Kidney (tissue), 14 donors: ENCODE measurements around the gene ENTPD8. TPM values are rescaled to one million over a fixed set of nuclear protein-coding genes. Genes with fewer than 3 reads are reported as not detected.

Experiments used
- DNase-seq, 5 donors: peaks; one replicate each; pipeline ENCODE4 v3.0.0-alpha.2; 2013 to 2020
- FAIRE-seq: peaks from 2 replicates; lab custom pipeline; 2012; peaks lifted over from hg19 to GRCh38; lab: Jason Lieb, UNC
- H3K27ac ChIP-seq, 2 donors: one replicate each; pipeline ENCODE4 v1.7.0; 2013; ENCODE audit warnings: low read depth in 2 of 2, low read length in 2 of 2, inconsistent platforms in 1 of 2
- H3K27me3 ChIP-seq: one replicate; pipeline ENCODE4 v1.7.1; 2013; ENCODE audit warnings: low read length, inconsistent platforms; ENCODE audit not compliant: control insufficient read depth, insufficient read depth
- H3K36me3 ChIP-seq, 3 donors: one replicate each; pipeline versions ENCODE4 v1.7.0 to v1.7.1; 2013; ENCODE audit warnings: low read length in 3 of 3, control low read depth in 1 of 3, inconsistent platforms in 1 of 3; ENCODE audit not compliant: insufficient read depth in 3 of 3, control insufficient read depth in 2 of 3
- H3K4me1 ChIP-seq, 3 donors: one replicate each; pipeline versions ENCODE4 v1.7.0 to v1.7.1; 2013; ENCODE audit warnings: low read length in 3 of 3, inconsistent platforms in 1 of 3, low read depth in 1 of 3; ENCODE audit not compliant: control insufficient read depth in 2 of 3, insufficient read depth in 2 of 3
- H3K4me3 ChIP-seq, 3 donors: one replicate each; pipeline versions ENCODE4 v1.7.0 to v1.8.1; 2013; ENCODE audit warnings: low read length in 3 of 3, control low read depth in 1 of 3, inconsistent platforms in 1 of 3
- H3K9ac ChIP-seq, 3 donors: one replicate each; pipeline versions ENCODE4 v1.7.0 to v1.7.1; 2013; ENCODE audit warnings: low read length in 3 of 3, control low read depth in 1 of 3, inconsistent platforms in 1 of 3
- H3K9me3 ChIP-seq, 3 donors: one replicate each; pipeline versions ENCODE4 v1.7.0 to v1.7.1; 2013; ENCODE audit warnings: low read length in 3 of 3, control low read depth in 1 of 3, inconsistent platforms in 1 of 3; ENCODE audit not compliant: control insufficient read depth in 2 of 3, insufficient read depth in 1 of 3
- CTCF ChIP-seq: IDR thresholded peaks from 3 replicates; pipeline ENCODE4 v1.5.1; 2012; ENCODE audit warnings: mild to moderate bottlenecking, moderate library complexity, borderline replicate concordance; ENCODE audit not compliant: insufficient read depth; ENCODE audit errors: extremely low read depth
- intact Hi-C: fragments of 100-400 bp; cut with DNase I; formaldehyde crosslinking; loops from one replicate; pipeline ENCODE4 v1.11.1; 2022
- polyA plus RNA-seq: library from polyadenylated mRNA; stranded (reverse); fragments of 350-450 nt; fragmentation: Illumina TruSeq; extraction: RNeasy Lipid Tissue Mini Kit (QIAGEN cat#74804); gene quantifications from one replicate; pipeline ENCODE4 v1.2.3, GENCODE V29; 2014; ENCODE audit warnings: low read depth, low replicate concordance; ENCODE audit not compliant: insufficient read depth
- total RNA-seq: library from RNA; stranded (reverse); fragmentation: NEBNext Ultra II Directional; extraction: Animal tissue kit (Norgen Biotek cat#: 25700); gene quantifications from one replicate; pipeline ENCODE4 v1.2.1, GENCODE V29; 2021
- donor health status: control.
- donor health status: control.
- donor health status: control.
- donor health status: control.
- donor health status: control.
- donor health status: DM: yes; HTN: yes; CAD: no.
- donor health status: Normal renal cell carcinoma (clear cell type).

ENTPD8 gene
- total and polyA plus RNA-seq, 2 donors from 2014 or later, result 5.0 to 5.2 TPM

- Histone ChIP-seq H3K27ac (no peak overlapping the region), H3K4me1 (peaks cover 0 to 7% (median 0%) of the 10 kb centered on the region in 3 donors), H3K27me3 (no peaks in the 10 kb centered on the region), H3K9me3 (no peaks in the 10 kb centered on the region), H3K9ac (no peak overlapping the region), H3K36me3 (no peaks in the 10 kb centered on the region), H3K4me3 (no peak overlapping the region)
- no peak for TF ChIP-seq CTCF
- FAIRE-seq (no peak), DNase-seq (peak in 1 of 5 donors; percentile 66)
- intact Hi-C loops, result no loop called here
Observed at GRCh38 chr9:137439158-137439714, 1.9 kb downstream of the ENTPD8 start.

- peak in 1 of 5 donors; percentile 75 for DNase-seq
- Histone ChIP-seq H3K9ac (no peak overlapping the region), H3K36me3 (no peaks in the 10 kb centered on the region), H3K27me3 (no peaks in the 10 kb centered on the region), H3K27ac (no peak overlapping the region), H3K4me1 (peaks cover 0 to 7% (median 0%) of the 10 kb centered on the region in 3 donors), H3K9me3 (no peaks in the 10 kb centered on the region), H3K4me3 (no peak overlapping the region)
- TF ChIP-seq CTCF, result no peak
- intact Hi-C loops, result no loop called here
- no peak for FAIRE-seq
Observed at GRCh38 chr9:137438591-137439157, 2.5 kb downstream of the ENTPD8 start.

GRCh38 chr9:137437691-137438590, 3.2 kb downstream of the ENTPD8 start:
- intact Hi-C loops, result no loop called here
- TF ChIP-seq CTCF, result no peak
- H3K4me1 ChIP-seq, result peaks cover 0 to 7% (median 0%) of the 10 kb centered on the region in 3 donors
- peak in 1 of 5 donors; percentile 80 for DNase-seq
- FAIRE-seq, result no peak
- H3K27ac ChIP-seq, result no peak overlapping the region
- no peaks in the 10 kb centered on the region for H3K36me3 ChIP-seq
- H3K27me3 ChIP-seq, result no peaks in the 10 kb centered on the region
- H3K4me3 ChIP-seq, result no peak overlapping the region
- no peak overlapping the region for H3K9ac ChIP-seq
- no peaks in the 10 kb centered on the region for H3K9me3 ChIP-seq
